Stomach (tissue), 4 donors: ENCODE results near the gene ATXN7L2.

ENCODE experiments used
- CTCF ChIP-seq, 7 experiments: fragments of 450-650 bp in 4 of 7; fragments of 200-600 bp in 3 of 7; sonication (generic) in 3 of 7; IDR thresholded peaks; one replicate each; pipeline ENCODE4 v1.5.1; 2016 to 2019; ENCODE audit warnings: antibody characterized with exemption in 7 of 7, control low read depth in 2 of 7, mild to moderate bottlenecking in 1 of 7
- POLR2AphosphoS5 ChIP-seq, 3 donors: sonication (generic); formaldehyde crosslinking; IDR thresholded peaks; one replicate each; pipeline ENCODE4 v1.6.1; 2016; ENCODE audit warnings: antibody characterized with exemption in 3 of 3

DNA sequence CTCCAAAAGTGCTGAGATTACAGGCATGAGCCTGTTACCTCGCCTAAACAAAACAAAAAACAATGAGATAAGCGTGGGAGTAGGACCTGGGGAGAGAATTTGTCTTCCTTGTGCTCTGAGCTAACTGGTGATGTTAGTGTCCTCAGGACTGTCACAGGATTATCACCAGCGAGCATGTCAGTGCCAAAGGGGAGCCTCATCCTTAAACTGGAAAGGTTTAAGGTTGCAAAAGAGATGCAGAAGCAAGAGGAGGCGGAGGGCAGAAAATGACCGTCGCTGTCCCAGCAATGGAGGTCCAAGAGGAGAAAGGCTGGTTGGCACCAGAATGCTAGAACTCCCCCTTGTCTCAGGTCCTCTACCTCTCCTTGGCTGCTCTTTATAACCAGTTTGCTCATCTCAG, 13.5 kb upstream of the ATXN7L2 start:
- TF ChIP-seq CTCF (IDR thresholded peaks at IDR 0.05) = no peak
- no peak for TF ChIP-seq POLR2AphosphoS5 (IDR thresholded peaks at IDR 0.05)
